ENCODE data around the gene TTLL10.

Gene TTLL10

DNA sequence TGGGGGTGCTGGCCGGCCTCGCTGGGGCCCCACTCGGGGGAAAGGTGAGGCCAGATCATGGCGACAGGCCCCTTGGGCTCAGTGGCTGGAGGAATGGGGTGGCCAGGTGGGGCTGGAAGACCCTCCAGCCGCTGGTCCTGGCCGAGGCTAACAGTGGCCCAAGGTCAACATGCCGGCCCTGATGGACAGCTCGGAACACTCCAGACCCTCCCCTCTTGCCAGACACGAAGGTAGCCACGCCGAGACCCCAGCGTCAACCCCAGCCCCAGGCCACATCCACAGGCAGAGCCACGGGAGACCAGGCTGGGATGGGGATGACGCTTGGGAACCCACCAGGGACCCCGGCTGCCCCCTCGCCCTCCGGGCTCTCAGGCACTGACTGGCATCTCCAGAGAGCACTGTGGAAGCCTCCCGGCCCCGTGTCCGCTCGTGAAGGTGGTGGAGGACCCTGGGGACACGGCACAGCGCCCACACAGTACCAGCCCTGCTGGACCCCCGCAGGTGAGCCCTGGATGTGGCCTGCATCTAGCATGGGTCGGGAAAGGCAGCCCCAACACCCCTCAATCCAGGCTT is 73.7 kb downstream of the TTLL10 start:
- Histone ChIP-seq H3K4me1 (peaks cover 0 to 17% (median 5%) of the 10 kb centered on the region in 4 donors), H3K27ac (no peak overlapping the region), H3K4me3 (no peak overlapping the region), H3K27me3 (peaks cover 0 to 35% of the 10 kb centered on the region in 2 donors), H3K9me3 (no peaks in the 10 kb centered on the region), H3K36me3 (peaks cover 0 to 24% (median 7%) of the 10 kb centered on the region in 3 donors)
- intact Hi-C loops (cut with DNase I; ENCODE audit: low total_unique reads): no loop called here
- DNase-seq: no peak
- TF ChIP-seq, protein P1, sequence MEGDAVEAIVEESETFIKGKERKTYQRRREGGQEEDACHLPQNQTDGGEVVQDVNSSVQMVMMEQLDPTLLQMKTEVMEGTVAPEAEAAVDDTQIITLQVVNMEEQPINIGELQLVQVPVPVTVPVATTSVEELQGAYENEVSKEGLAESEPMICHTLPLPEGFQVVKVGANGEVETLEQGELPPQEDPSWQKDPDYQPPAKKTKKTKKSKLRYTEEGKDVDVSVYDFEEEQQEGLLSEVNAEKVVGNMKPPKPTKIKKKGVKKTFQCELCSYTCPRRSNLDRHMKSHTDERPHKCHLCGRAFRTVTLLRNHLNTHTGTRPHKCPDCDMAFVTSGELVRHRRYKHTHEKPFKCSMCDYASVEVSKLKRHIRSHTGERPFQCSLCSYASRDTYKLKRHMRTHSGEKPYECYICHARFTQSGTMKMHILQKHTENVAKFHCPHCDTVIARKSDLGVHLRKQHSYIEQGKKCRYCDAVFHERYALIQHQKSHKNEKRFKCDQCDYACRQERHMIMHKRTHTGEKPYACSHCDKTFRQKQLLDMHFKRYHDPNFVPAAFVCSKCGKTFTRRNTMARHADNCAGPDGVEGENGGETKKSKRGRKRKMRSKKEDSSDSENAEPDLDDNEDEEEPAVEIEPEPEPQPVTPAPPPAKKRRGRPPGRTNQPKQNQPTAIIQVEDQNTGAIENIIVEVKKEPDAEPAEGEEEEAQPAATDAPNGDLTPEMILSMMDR (IDR thresholded peaks at IDR 0.05): no peak

Measured in tibial artery (tissue), 4 donors.